Measurements from ENCODE around the gene TUBB4B. TPM values are rescaled to one million over a fixed set of nuclear protein-coding genes. Genes with fewer than 3 reads are reported as not detected.
A peak's percentile ranks its signal among the peaks of the same experiment; 100 is the strongest.

TUBB4B gene
- total and polyA plus RNA-seq, 11 donors = 244 to 900 (median 515) TPM

- H3K9me3 ChIP-seq = no peaks in the 10 kb centered on the region
- H3K4me3 ChIP-seq = peak overlapping the region in 8 of 12 donors; percentile 34 to 55 (median 44)
- no peak for DNase-seq
- WGBS, 4 donors = 87 to 90% (median 88%) methylated on average over 17 to 30 of the region's 30 CpGs
- peak overlapping the region in 10 of 12 donors; percentile 40 to 82 (median 70) for H3K27ac ChIP-seq
- TF ChIP-seq POLR2A (IDR thresholded peaks at IDR 0.05) = no peak
- TF ChIP-seq CTCF (IDR thresholded peaks at IDR 0.05) = no peak
- peaks cover 0 to 19% (median 0%) of the 10 kb centered on the region in 9 donors for H3K36me3 ChIP-seq
- ATAC-seq = no peak
- intact Hi-C loops (cut with DNase I) = no loop called here
- peaks cover 2 to 46% (median 33%) of the 10 kb centered on the region in 12 donors for H3K4me1 ChIP-seq
- H3K27me3 ChIP-seq = peaks cover 0 to 4% (median 0%) of the 10 kb centered on the region in 9 donors
Measured at GRCh38 chr9:137218212-137218753, 22.8 kb upstream of the TUBB4B start.

GRCh38 chr9:137218754-137219271, 22.3 kb upstream of the TUBB4B start:
- Histone ChIP-seq H3K27ac (peak overlapping the region in 10 of 12 donors; percentile 40 to 82 (median 70)), H3K4me1 (peaks cover 2 to 48% (median 34%) of the 10 kb centered on the region in 12 donors), H3K36me3 (peaks cover 0 to 19% (median 0%) of the 10 kb centered on the region in 9 donors), H3K4me3 (no peak overlapping the region), H3K9me3 (no peaks in the 10 kb centered on the region), H3K27me3 (peaks cover 0 to 4% (median 0%) of the 10 kb centered on the region in 9 donors)
- peak in 3 of 4 donors; percentile 14 to 41 (median 28) for ATAC-seq
- TF ChIP-seq POLR2A (IDR thresholded peaks at IDR 0.05) (no peak), CTCF (IDR thresholded peaks at IDR 0.05) (no peak)
- DNase-seq = peak in 2 of 5 donors; percentile 70 to 74
- 20 to 41% (median 32%) methylated on average over 10 to 12 of the region's 12 CpGs for WGBS, 4 donors
- intact Hi-C loops (cut with DNase I) = no loop called here

- 88 to 94% (median 92%) methylated on average over 10 of the region's 10 CpGs for WGBS, 4 donors
- DNase-seq (no peak), ATAC-seq (no peak)
- peaks cover 2 to 55% (median 38%) of the 10 kb centered on the region in 12 donors for H3K4me1 ChIP-seq
- H3K27ac ChIP-seq = peak overlapping the region in 1 of 12 donors; percentile 77
- no peak overlapping the region for H3K4me3 ChIP-seq
- H3K27me3 ChIP-seq = peaks cover 0 to 4% (median 0%) of the 10 kb centered on the region in 9 donors
- no peaks in the 10 kb centered on the region for H3K9me3 ChIP-seq
- H3K36me3 ChIP-seq = peaks cover 0 to 15% (median 0%) of the 10 kb centered on the region in 9 donors
- intact Hi-C loops (cut with DNase I) = loop anchor here in 3 of 10 donors (5.0 to 10.0 kb wide), 2 partner anchors 33 to 435 kb away; partner anchors contain the start of genes ANAPC2 (in 2 of the 3) and SSNA1 (in 2 of the 3)
- TF ChIP-seq POLR2A (IDR thresholded peaks at IDR 0.05) (no peak), CTCF (IDR thresholded peaks at IDR 0.05) (no peak)
Measured at GRCh38 chr9:137219757-137220316, 21.2 kb upstream of the TUBB4B start.

All from heart left ventricle (tissue), 16 donors.